HEK293 (cell line): ENCODE results near the gene CUEDC1.

Experiments
- CTCF ChIA-PET: fragments of 350-600 bp; formaldehyde crosslinking; extraction: SDS; loops from one replicate; lab custom pipeline; 2021; ENCODE audit warnings: antibody characterized with exemption; lab: Yijun Ruan, JAX
- POLR2A ChIA-PET: fragments of 300-600 bp; formaldehyde crosslinking; extraction: SDS; loops from one replicate; lab custom pipeline; 2020; ENCODE audit warnings: antibody characterized with exemption, inconsistent platforms; lab: Yijun Ruan, JAX
- H3K27ac ChIP-seq: fragments of 200-500 bp; sonication (Bioruptor generic); 2 replicates; pipeline ENCODE4 v1.5.1; 2014; ENCODE audit warnings: low read depth, low read length, control low read depth, inconsistent platforms; ENCODE audit errors: extremely low read depth
- H3K36me3 ChIP-seq, 2 experiments: fragments of 200-500 bp in 1 of 2; sonication (Bioruptor generic) in 1 of 2; 1 replicate in 1 of 2; 2 replicates in 1 of 2; pipeline ENCODE4 v1.5.1; 2014 to 2017; ENCODE audit warnings: inconsistent platforms in 2 of 2, low read length in 2 of 2; ENCODE audit not compliant: control insufficient read depth in 2 of 2, insufficient read depth in 1 of 2
- H3K4me1 ChIP-seq: fragments of 200-500 bp; sonication (Bioruptor generic); 2 replicates; pipeline ENCODE4 v1.5.1; 2014; ENCODE audit warnings: mild to moderate bottlenecking, low read length, inconsistent platforms; ENCODE audit not compliant: control insufficient read depth, insufficient read depth
- H3K4me3 ChIP-seq: 2 replicates; pipeline ENCODE4 v1.5.1; 2011; ENCODE audit warnings: low read depth, mild to moderate bottlenecking, control low read depth, low read length, moderate library complexity
- H3K9me3 ChIP-seq: fragments of 200-500 bp; sonication (Bioruptor generic); 2 replicates; pipeline ENCODE4 v1.5.1; 2014; ENCODE audit warnings: low read depth, low read length, inconsistent platforms; ENCODE audit not compliant: control insufficient read depth, insufficient read depth
- GFI1B ChIP-seq: fragments of 450-650 bp; formaldehyde crosslinking; IDR thresholded peaks from 2 replicates; pipeline ENCODE4 v1.5.1; 2016; ENCODE audit warnings: missing biosample characterization, missing genetic modification characterization
- MYNN ChIP-seq: fragments of 450-650 bp; formaldehyde crosslinking; IDR thresholded peaks from 2 replicates; pipeline ENCODE4 v1.5.1; 2016; ENCODE audit warnings: missing biosample characterization, missing genetic modification characterization, borderline replicate concordance
- MZF1 ChIP-seq: fragments of 450-650 bp; formaldehyde crosslinking; IDR thresholded peaks from 2 replicates; pipeline ENCODE4 v1.5.1; 2017; ENCODE audit warnings: missing biosample characterization, missing genetic modification characterization, borderline replicate concordance
- RBAK ChIP-seq: fragments of 450-650 bp; formaldehyde crosslinking; IDR thresholded peaks from 2 replicates; pipeline ENCODE4 v1.5.1; 2016; ENCODE audit warnings: missing biosample characterization, missing genetic modification characterization
- TCF7L2 ChIP-seq: IDR thresholded peaks from 2 replicates; pipeline ENCODE4 v1.6.1; 2011; ENCODE audit warnings: low read depth, mild to moderate bottlenecking, inconsistent platforms, low read length, moderate library complexity, borderline replicate concordance
- ZBTB8A ChIP-seq: fragments of 450-650 bp; formaldehyde crosslinking; IDR thresholded peaks from 2 replicates; pipeline ENCODE4 v1.5.1; 2016; ENCODE audit warnings: missing biosample characterization, missing genetic modification characterization
- ZFP3 ChIP-seq: fragments of 450-650 bp; formaldehyde crosslinking; IDR thresholded peaks from 2 replicates; pipeline ENCODE4 v1.5.1; 2016; ENCODE audit warnings: low read depth, missing biosample characterization, missing genetic modification characterization
- ZNF2 ChIP-seq: fragments of 450-650 bp; formaldehyde crosslinking; IDR thresholded peaks from 2 replicates; pipeline ENCODE4 v1.5.1; 2016; ENCODE audit warnings: missing biosample characterization, missing genetic modification characterization
- ZNF23 ChIP-seq: fragments of 450-650 bp; formaldehyde crosslinking; IDR thresholded peaks from 2 replicates; pipeline ENCODE4 v1.5.1; 2016; ENCODE audit warnings: missing biosample characterization, missing genetic modification characterization, borderline replicate concordance
- ZNF280D ChIP-seq: fragments of 450-650 bp; formaldehyde crosslinking; IDR thresholded peaks from 2 replicates; pipeline ENCODE4 v1.5.1; 2016; ENCODE audit warnings: missing biosample characterization, missing genetic modification characterization
- ZNF521 ChIP-seq: fragments of 450-650 bp; formaldehyde crosslinking; IDR thresholded peaks from 2 replicates; pipeline ENCODE4 v1.5.1; 2017; ENCODE audit warnings: missing biosample characterization, mild to moderate bottlenecking, missing genetic modification characterization
- ZNF548 ChIP-seq: fragments of 450-650 bp; formaldehyde crosslinking; IDR thresholded peaks from 2 replicates; pipeline ENCODE4 v1.5.1; 2016; ENCODE audit warnings: missing biosample characterization, missing genetic modification characterization
- ZNF792 ChIP-seq: fragments of 450-650 bp; formaldehyde crosslinking; IDR thresholded peaks from 2 replicates; pipeline ENCODE4 v1.5.1; 2016; ENCODE audit warnings: missing biosample characterization, missing genetic modification characterization
- ZNF843 ChIP-seq: fragments of 450-650 bp; formaldehyde crosslinking; IDR thresholded peaks from 2 replicates; pipeline ENCODE4 v1.5.1; 2016; ENCODE audit warnings: missing biosample characterization, missing genetic modification characterization
- TF ChIP-seq, protein P1 (sequence below): fragments of 450-650 bp; formaldehyde crosslinking; IDR thresholded peaks from 2 replicates; pipeline ENCODE4 v1.5.1; 2016; ENCODE audit warnings: missing biosample characterization, missing genetic modification characterization
- TF ChIP-seq, protein P2 (sequence below): fragments of 450-650 bp; formaldehyde crosslinking; IDR thresholded peaks from 2 replicates; pipeline ENCODE4 v1.5.1; 2016; ENCODE audit warnings: missing biosample characterization, missing genetic modification characterization

CUEDC1 gene

GRCh38 chr17:57868007-57868909 is 87.0 kb downstream of the CUEDC1 start (continued):
- no peak for TF ChIP-seq MZF1
- TF ChIP-seq ZNF2: 0 out of 2 replicates have a peak, but pooled peaks have one; percentile 49
- TF ChIP-seq ZFP3 (tag by site-specific recombination): no peak
- TF ChIP-seq, protein P1, sequence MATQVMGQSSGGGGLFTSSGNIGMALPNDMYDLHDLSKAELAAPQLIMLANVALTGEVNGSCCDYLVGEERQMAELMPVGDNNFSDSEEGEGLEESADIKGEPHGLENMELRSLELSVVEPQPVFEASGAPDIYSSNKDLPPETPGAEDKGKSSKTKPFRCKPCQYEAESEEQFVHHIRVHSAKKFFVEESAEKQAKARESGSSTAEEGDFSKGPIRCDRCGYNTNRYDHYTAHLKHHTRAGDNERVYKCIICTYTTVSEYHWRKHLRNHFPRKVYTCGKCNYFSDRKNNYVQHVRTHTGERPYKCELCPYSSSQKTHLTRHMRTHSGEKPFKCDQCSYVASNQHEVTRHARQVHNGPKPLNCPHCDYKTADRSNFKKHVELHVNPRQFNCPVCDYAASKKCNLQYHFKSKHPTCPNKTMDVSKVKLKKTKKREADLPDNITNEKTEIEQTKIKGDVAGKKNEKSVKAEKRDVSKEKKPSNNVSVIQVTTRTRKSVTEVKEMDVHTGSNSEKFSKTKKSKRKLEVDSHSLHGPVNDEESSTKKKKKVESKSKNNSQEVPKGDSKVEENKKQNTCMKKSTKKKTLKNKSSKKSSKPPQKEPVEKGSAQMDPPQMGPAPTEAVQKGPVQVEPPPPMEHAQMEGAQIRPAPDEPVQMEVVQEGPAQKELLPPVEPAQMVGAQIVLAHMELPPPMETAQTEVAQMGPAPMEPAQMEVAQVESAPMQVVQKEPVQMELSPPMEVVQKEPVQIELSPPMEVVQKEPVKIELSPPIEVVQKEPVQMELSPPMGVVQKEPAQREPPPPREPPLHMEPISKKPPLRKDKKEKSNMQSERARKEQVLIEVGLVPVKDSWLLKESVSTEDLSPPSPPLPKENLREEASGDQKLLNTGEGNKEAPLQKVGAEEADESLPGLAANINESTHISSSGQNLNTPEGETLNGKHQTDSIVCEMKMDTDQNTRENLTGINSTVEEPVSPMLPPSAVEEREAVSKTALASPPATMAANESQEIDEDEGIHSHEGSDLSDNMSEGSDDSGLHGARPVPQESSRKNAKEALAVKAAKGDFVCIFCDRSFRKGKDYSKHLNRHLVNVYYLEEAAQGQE (tag by site-specific recombination): no peak

GRCh38 chr17:57867126-57867525 is 88.1 kb downstream of the CUEDC1 start:
- TF ChIP-seq, protein P2, sequence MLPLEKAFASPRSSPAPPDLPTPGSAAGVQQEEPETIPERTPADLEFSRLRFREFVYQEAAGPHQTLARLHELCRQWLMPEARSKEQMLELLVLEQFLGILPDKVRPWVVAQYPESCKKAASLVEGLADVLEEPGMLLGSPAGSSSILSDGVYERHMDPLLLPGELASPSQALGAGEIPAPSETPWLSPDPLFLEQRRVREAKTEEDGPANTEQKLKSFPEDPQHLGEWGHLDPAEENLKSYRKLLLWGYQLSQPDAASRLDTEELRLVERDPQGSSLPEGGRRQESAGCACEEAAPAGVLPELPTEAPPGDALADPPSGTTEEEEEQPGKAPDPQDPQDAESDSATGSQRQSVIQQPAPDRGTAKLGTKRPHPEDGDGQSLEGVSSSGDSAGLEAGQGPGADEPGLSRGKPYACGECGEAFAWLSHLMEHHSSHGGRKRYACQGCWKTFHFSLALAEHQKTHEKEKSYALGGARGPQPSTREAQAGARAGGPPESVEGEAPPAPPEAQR (tag by site-specific recombination): no peak
- no peak for TF ChIP-seq ZNF548
- no peak for TF ChIP-seq ZNF23 (tag by site-specific recombination)
- H3K4me1 ChIP-seq: peaks cover 6% of the 10 kb centered on the region; the same call in 1 of the 2 replicates
- ChIA-PET CTCF (interaction anchor here (0.7 to 6.8 kb wide), 10 partner anchors 8 to 132 kb away, joined by 3 to 78 read pairs (median 6); no protein-coding TSS in a partner anchor), POLR2A (interaction anchor here (0.6 to 1.5 kb wide), 5 partner anchors 8 to 128 kb away, joined by 4 to 7 read pairs (median 4); partner anchors contain the start of gene VEZF1)
- peaks cover 0 to 34% of the 10 kb centered on the region in 2 experiments; a peak in 2 of 3 replicates for H3K36me3 ChIP-seq
- no peak overlapping the region for H3K4me3 ChIP-seq
- H3K9me3 ChIP-seq: no peaks in the 10 kb centered on the region
- H3K27ac ChIP-seq: no peak overlapping the region; the same call in 1 of the 2 replicates

DNA sequence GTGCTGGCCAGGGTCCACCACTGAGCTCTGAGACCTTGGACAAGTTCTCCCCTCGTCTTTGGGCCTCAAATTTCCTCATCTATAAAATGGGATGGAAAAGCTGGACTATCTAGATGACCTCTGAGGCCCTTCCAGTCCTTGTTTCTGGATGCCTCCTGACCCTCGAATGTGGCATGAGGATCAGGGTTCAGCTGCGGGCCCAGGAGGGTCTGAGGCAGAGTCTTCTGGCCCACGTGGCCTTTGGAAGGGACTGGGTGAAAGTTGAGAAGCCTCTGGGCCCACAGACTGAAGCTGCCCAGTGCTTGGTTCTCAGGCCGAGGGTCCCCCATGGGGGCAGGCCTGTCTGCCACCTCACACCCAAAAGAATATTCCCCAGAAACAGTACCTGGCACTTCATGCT is 88.5 kb downstream of the CUEDC1 start:
- H3K4me1 ChIP-seq: peaks cover 6% of the 10 kb centered on the region; the same call in 1 of the 2 replicates
- no peak overlapping the region for H3K27ac ChIP-seq
- POLR2A ChIA-PET: interaction anchor here (0.6 to 1.5 kb wide), 3 partner anchors 8 to 128 kb away, joined by 4 to 7 read pairs (median 7); no protein-coding TSS in a partner anchor
- CTCF ChIA-PET: interaction anchor here (0.9 to 6.8 kb wide), 5 partner anchors 8 to 132 kb away, joined by 3 to 78 read pairs (median 8); no protein-coding TSS in a partner anchor
- no peaks in the 10 kb centered on the region for H3K9me3 ChIP-seq
- no peak overlapping the region for H3K4me3 ChIP-seq
- H3K36me3 ChIP-seq: peaks cover 0 to 31% of the 10 kb centered on the region in 2 experiments; a peak in 2 of 3 replicates
- TF ChIP-seq ZBTB8A (tag by site-specific recombination) (no peak), ZNF521 (tag by site-specific recombination) (no peak), ZNF843 (tag by site-specific recombination) (no peak), ZNF280D (tag by site-specific recombination) (no peak), GFI1B (tag by site-specific recombination) (no peak), RBAK (tag by site-specific recombination) (no peak), ZNF792 (tag by site-specific recombination) (no peak), MYNN (tag by site-specific recombination) (no peak), TCF7L2 (no peak)
- TF ChIP-seq, all 188 proteins: peak for 0
